HepG2 (cell line): ENCODE data around the gene CFAP54. TPM values are rescaled to one million over a fixed set of nuclear protein-coding genes. Genes with fewer than 3 reads are reported as not detected.

Source experiments
- ATAC-seq: fragments of 200-7000 bp; cut with Tn5 transposase; 3 replicates; pipeline ENCODE4 v1.9.1; 2020; ENCODE audit warnings: mild to moderate bottlenecking, moderate library complexity
- BruUV-seq: library from RNA; stranded (reverse); fragments of 400-500 nt; replicated peaks from 2 replicates; lab custom pipeline; 2021; lab: Mats Ljungman, UMichigan
- CTCF ChIA-PET: fragments of 300-600 bp; formaldehyde crosslinking; extraction: SDS; loops from one replicate; lab custom pipeline; 2021; ENCODE audit warnings: low total read pairs, inconsistent platforms, low intra/inter-chr PET ratio; lab: Yijun Ruan, JAX
- POLR2A ChIA-PET: fragments of 350-600 bp; sonication (Branson Sonifier 250); formaldehyde crosslinking; loops from one replicate; lab custom pipeline; 2020; ENCODE audit warnings: antibody characterized with exemption, inconsistent platforms; lab: Yijun Ruan, JAX
- DNase-seq: peaks from one replicate; pipeline ENCODE4 v3.0.0-alpha.2; 2015; ENCODE audit warnings: low spot score
- FAIRE-seq: peaks from 3 replicates; lab custom pipeline; 2011; peaks lifted over from hg19 to GRCh38; lab: Jason Lieb, UNC
- H2AFZ ChIP-seq: one replicate; pipeline ENCODE4 v1.6.1; 2011; ENCODE audit warnings: low read length, inconsistent platforms
- H3K27ac ChIP-seq: fragments of 300-600 bp; 3 replicates; pipeline ENCODE4 v1.8.0; 2011; ENCODE audit warnings: mixed run types, mild to moderate bottlenecking, mixed read lengths, low read length, inconsistent platforms; ENCODE audit not compliant: insufficient read depth; ENCODE audit errors: extremely low read length
- H3K27me3 ChIP-seq, 2 experiments: fragments of 200-600 bp in 1 of 2; 2 replicates in 1 of 2; 3 replicates in 1 of 2; pipeline versions ENCODE4 v1.6.0 to v1.8.0; 2011; ENCODE audit warnings: low read length in 2 of 2, mild to moderate bottlenecking in 2 of 2, moderate library complexity in 2 of 2, inconsistent platforms in 1 of 2; ENCODE audit not compliant: insufficient read depth in 2 of 2, control insufficient read depth in 1 of 2
- H3K36me3 ChIP-seq, 2 experiments: fragments of 200-600 bp in 1 of 2; replicated peaks in 1 of 2; 2 replicates in 1 of 2; 3 replicates in 1 of 2; pipeline versions ENCODE4 v1.5.1 to v1.8.0; 2011; ENCODE audit warnings: low read length in 2 of 2, inconsistent platforms in 1 of 2; ENCODE audit not compliant: insufficient read depth in 2 of 2, control insufficient read depth in 1 of 2
- H3K4me1 ChIP-seq: 2 replicates; pipeline ENCODE4 v1.5.1; 2012; ENCODE audit warnings: low read length, inconsistent platforms; ENCODE audit not compliant: insufficient read depth
- H3K4me2 ChIP-seq: 2 replicates; pipeline ENCODE4 v1.6.0; 2011; ENCODE audit warnings: low read depth, low read length, inconsistent platforms
- H3K4me3 ChIP-seq, 3 experiments: fragments of 200-600 bp in 1 of 3; sonication (generic), shearing (Covaris generic) in 1 of 3; replicated peaks in 1 of 3; 2 replicates each; pipeline ENCODE4 v1.5.1; 2011 to 2016; ENCODE audit warnings: low read length in 3 of 3, inconsistent platforms in 2 of 3, low read depth in 2 of 3, mild to moderate bottlenecking in 2 of 3, control low read depth in 1 of 3, mixed read lengths in 1 of 3; ENCODE audit not compliant: insufficient read depth in 1 of 3
- H3K79me2 ChIP-seq: one replicate; pipeline ENCODE4 v1.6.1; 2011; ENCODE audit warnings: low read length, inconsistent platforms; ENCODE audit not compliant: insufficient read depth
- H3K9ac ChIP-seq: 2 replicates; pipeline ENCODE4 v1.6.0; 2011; ENCODE audit warnings: mild to moderate bottlenecking, low read depth, low read length, inconsistent platforms; ENCODE audit not compliant: insufficient read depth
- H3K9me3 ChIP-seq: 2 replicates; pipeline ENCODE4 v1.5.1; 2012; ENCODE audit warnings: mild to moderate bottlenecking, low read length
- H4K20me1 ChIP-seq: 2 replicates; pipeline ENCODE4 v1.6.0; 2011; ENCODE audit warnings: inconsistent platforms, mild to moderate bottlenecking, low read length, moderate library complexity; ENCODE audit not compliant: insufficient read depth
- CEBPB ChIP-seq: IDR thresholded peaks from 2 replicates; pipeline ENCODE4 v1.6.1; 2011; ENCODE audit warnings: low read depth, low read length, improper control_type of control experiment, borderline replicate concordance
- KAT8 ChIP-seq: IDR thresholded peaks from 2 replicates; pipeline ENCODE4 v1.6.1; 2016; ENCODE audit warnings: missing genetic modification reagents, missing compliant biosample characterization
- SMC3 ChIP-seq: IDR thresholded peaks from 2 replicates; pipeline ENCODE4 v1.6.1; 2011; ENCODE audit warnings: low read length, improper control_type of control experiment
- SNAPC2 ChIP-seq: sonication (generic); formaldehyde crosslinking; IDR thresholded peaks from 2 replicates; pipeline ENCODE4 v1.8.1; 2022; ENCODE audit warnings: mild to moderate bottlenecking, missing genetic modification reagents
- TARDBP ChIP-seq: sonication (generic); formaldehyde crosslinking; IDR thresholded peaks from 2 replicates; pipeline ENCODE4 v1.8.0; 2022; ENCODE audit warnings: mild to moderate bottlenecking, missing genetic modification reagents
- TCF7L2 ChIP-seq: IDR thresholded peaks from 2 replicates; pipeline ENCODE4 v1.6.1; 2011; ENCODE audit warnings: mild to moderate bottlenecking, low read depth, low read length, moderate library complexity
- ZFY ChIP-seq: sonication (generic); formaldehyde crosslinking; IDR thresholded peaks from 2 replicates; pipeline ENCODE4 v1.4.0; 2020; ENCODE audit warnings: missing genetic modification reagents
- ZNF598 ChIP-seq: sonication (generic); formaldehyde crosslinking; IDR thresholded peaks from 2 replicates; pipeline ENCODE4 v1.5.1; 2020; ENCODE audit warnings: mild to moderate bottlenecking, missing genetic modification reagents, borderline replicate concordance
- ZNF746 ChIP-seq: sonication (generic); formaldehyde crosslinking; IDR thresholded peaks from 2 replicates; pipeline ENCODE4 v1.8.0; 2022; ENCODE audit warnings: mild to moderate bottlenecking, missing genetic modification reagents
- ZNF749 ChIP-seq: sonication (generic); formaldehyde crosslinking; IDR thresholded peaks from 2 replicates; pipeline ENCODE4 v1.8.0; 2022; ENCODE audit warnings: mild to moderate bottlenecking, missing genetic modification reagents, moderate library complexity, borderline replicate concordance
- WGBS: methylation state at CpG from one replicate; pipeline ENCODE4 v1.1.6; 2017; ENCODE audit warnings: low lambda C conversion rate; 5-methylcytosine and 5-hydroxymethylcytosine counted together
- in situ Hi-C: cut with HindIII; loops from 2 replicates; pipeline ENCODE4 v1.10.0; 2017; ENCODE audit warnings: low pct_unique_long_range_greater_than_20kb; ENCODE audit not compliant: extremely low pct_ligation_motif_present
- intact Hi-C: fragments of 100-400 bp; cut with micrococcal nuclease; formaldehyde crosslinking; loops from one replicate; pipeline ENCODE4 v1.10.0; 2022; ENCODE audit not compliant: unreplicated experiment
- polyA plus RNA-seq, 8 experiments: library from polyadenylated mRNA; depleted of rRNA in 3 of 8; stranded (reverse) in 7 of 8; unstranded in 1 of 8; fragments of >200 nt; fragmentation: Illumina TruSeq in 4 of 8; extraction: Trizol in 4 of 8; gene quantifications; 2 replicates each; pipeline versions ENCODE4 v1.2.1 to v1.2.3, GENCODE V29; 2011 to 2016; ENCODE audit warnings: low read depth in 4 of 8, missing spikeins in 1 of 8, mixed read lengths in 1 of 8; ENCODE audit not compliant: insufficient read depth in 1 of 8
- total RNA-seq, 5 experiments: library from RNA; depleted of rRNA; stranded (reverse); fragments of >200 nt; fragmentation: Illumina TruSeq; extraction: Trizol; gene quantifications; 2 replicates each; pipeline ENCODE4 v1.2.3, GENCODE V29; 2016; ENCODE audit warnings: low read depth in 1 of 5
- TF ChIP-seq, protein P1 (sequence below): sonication (generic); formaldehyde crosslinking; IDR thresholded peaks from 2 replicates; pipeline ENCODE4 v1.5.1; 2020; ENCODE audit warnings: missing genetic modification reagents, mild to moderate bottlenecking, borderline replicate concordance
- TF ChIP-seq, protein P2 (sequence below): sonication (generic); formaldehyde crosslinking; IDR thresholded peaks from 2 replicates; pipeline ENCODE4 v1.5.1; 2020; ENCODE audit warnings: mild to moderate bottlenecking, missing genetic modification reagents, borderline replicate concordance
- TF ChIP-seq, protein P3 (sequence below): IDR thresholded peaks from 2 replicates; pipeline ENCODE4 v1.6.1; 2016; ENCODE audit warnings: missing compliant biosample characterization, missing genetic modification reagents, borderline replicate concordance

Gene CFAP54
- total and polyA plus RNA-seq, 2 of the 13 experiments (the other 11 are each of a cell fraction or from before 2014, with no cell fraction given), result not detected

DNA sequence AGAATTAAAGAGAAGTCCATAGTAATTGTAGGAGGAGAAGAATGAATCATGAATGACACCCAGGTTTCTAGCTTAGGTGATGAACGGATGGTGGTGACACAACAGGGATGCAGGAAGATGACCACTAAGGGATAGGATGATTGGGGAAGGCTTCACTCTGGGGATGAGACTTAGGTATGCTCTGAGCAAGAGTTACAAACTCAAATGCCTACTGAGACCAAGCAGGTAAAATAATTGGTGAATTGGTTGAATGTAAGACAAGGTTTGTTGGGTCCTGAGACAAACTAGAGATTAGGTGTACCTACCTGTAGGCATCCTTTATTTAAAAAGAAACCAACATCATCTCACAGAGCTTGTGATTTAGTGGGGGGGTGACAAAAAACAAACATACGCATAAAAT lies 116.3 kb downstream of the CFAP54 start:
- Histone ChIP-seq H3K9ac (no peak overlapping the region), H3K9me3 (no peaks in the 10 kb centered on the region), H3K79me2 (no peaks in the 10 kb centered on the region), H2AFZ (no peak overlapping the region), H3K4me3 (no peak overlapping the region), H3K36me3 (no peaks in the 10 kb centered on the region), H3K27ac (no peak overlapping the region), H3K27me3 (peaks cover 0 to 9% of the 10 kb centered on the region in 2 experiments; a peak in 3 of 5 replicates), H3K4me2 (no peak overlapping the region), H4K20me1 (no peaks in the 10 kb centered on the region), H3K4me1 (no peaks in the 10 kb centered on the region)
- BruUV-seq, result no TSS peak
- intact Hi-C loops, result no loop called here
- TF ChIP-seq, protein P1, sequence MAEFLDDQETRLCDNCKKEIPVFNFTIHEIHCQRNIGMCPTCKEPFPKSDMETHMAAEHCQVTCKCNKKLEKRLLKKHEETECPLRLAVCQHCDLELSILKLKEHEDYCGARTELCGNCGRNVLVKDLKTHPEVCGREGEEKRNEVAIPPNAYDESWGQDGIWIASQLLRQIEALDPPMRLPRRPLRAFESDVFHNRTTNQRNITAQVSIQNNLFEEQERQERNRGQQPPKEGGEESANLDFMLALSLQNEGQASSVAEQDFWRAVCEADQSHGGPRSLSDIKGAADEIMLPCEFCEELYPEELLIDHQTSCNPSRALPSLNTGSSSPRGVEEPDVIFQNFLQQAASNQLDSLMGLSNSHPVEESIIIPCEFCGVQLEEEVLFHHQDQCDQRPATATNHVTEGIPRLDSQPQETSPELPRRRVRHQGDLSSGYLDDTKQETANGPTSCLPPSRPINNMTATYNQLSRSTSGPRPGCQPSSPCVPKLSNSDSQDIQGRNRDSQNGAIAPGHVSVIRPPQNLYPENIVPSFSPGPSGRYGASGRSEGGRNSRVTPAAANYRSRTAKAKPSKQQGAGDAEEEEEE (CRISPR knock-in tag), result no peak
- no peak for TF ChIP-seq TCF7L2
- no peak for TF ChIP-seq SMC3
- no peak for TF ChIP-seq SNAPC2 (CRISPR knock-in tag)
- no peak for TF ChIP-seq TARDBP (CRISPR knock-in tag)
- TF ChIP-seq ZNF749 (CRISPR knock-in tag), result no peak
- TF ChIP-seq, protein P2, sequence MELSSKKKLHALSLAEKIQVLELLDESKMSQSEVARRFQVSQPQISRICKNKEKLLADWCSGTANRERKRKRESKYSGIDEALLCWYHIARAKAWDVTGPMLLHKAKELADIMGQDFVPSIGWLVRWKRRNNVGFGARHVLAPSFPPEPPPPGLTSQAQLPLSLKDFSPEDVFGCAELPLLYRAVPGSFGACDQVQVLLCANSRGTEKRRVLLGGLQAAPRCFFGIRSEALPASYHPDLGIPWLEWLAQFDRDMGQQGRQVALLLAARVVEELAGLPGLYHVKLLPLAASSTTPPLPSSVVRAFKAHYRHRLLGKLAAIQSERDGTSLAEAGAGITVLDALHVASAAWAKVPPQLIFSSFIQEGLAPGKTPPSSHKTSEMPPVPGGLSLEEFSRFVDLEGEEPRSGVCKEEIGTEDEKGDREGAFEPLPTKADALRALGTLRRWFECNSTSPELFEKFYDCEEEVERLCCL (CRISPR knock-in tag), result no peak
- TF ChIP-seq KAT8 (CRISPR knock-in tag), result no peak
- no peak for TF ChIP-seq ZFY (CRISPR knock-in tag)
- no peak for TF ChIP-seq ZNF598 (CRISPR knock-in tag)
- no peak for TF ChIP-seq CEBPB
- TF ChIP-seq ZNF746 (CRISPR knock-in tag), result no peak
- TF ChIP-seq, protein P3, sequence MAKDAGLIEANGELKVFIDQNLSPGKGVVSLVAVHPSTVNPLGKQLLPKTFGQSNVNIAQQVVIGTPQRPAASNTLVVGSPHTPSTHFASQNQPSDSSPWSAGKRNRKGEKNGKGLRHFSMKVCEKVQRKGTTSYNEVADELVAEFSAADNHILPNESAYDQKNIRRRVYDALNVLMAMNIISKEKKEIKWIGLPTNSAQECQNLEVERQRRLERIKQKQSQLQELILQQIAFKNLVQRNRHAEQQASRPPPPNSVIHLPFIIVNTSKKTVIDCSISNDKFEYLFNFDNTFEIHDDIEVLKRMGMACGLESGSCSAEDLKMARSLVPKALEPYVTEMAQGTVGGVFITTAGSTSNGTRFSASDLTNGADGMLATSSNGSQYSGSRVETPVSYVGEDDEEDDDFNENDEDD, result no peak
- ChIA-PET CTCF (no interaction called here), POLR2A (no interaction called here)
- WGBS, result 1% methylated on average over 2 of the region's 2 CpGs
- no peak for ATAC-seq
- no peak for DNase-seq
- in situ Hi-C loops, result no loop called here
- FAIRE-seq, result no peak
